GM10266 (cell line): ENCODE data around the gene DAZAP2.

Experiments
- DNase-seq: peaks from one replicate; pipeline ENCODE4 v3.0.0; 2012; ENCODE audit errors: extremely low spot score
- CTCF ChIP-seq: IDR thresholded peaks from 2 replicates; pipeline ENCODE4 v1.5.1; 2012; ENCODE audit warnings: mild to moderate bottlenecking, low read depth; ENCODE audit not compliant: control insufficient read depth, insufficient read depth; ENCODE audit errors: missing control alignments

DAZAP2 gene

GRCh38 chr12:51202718-51203117, 35.9 kb upstream of the DAZAP2 start:
- TF ChIP-seq CTCF = no peak
- no peak for DNase-seq

GRCh38 chr12:51205350-51205749, 33.3 kb upstream of the DAZAP2 start:
- TF ChIP-seq CTCF = no peak
- no peak for DNase-seq

- no peak for TF ChIP-seq CTCF
These were observed 30.5 kb upstream of the DAZAP2 start for GRCh38 chr12:51208016-51208660.

GRCh38 chr12:51209259-51209658, 29.4 kb upstream of the DAZAP2 start:
- no peak for DNase-seq
- TF ChIP-seq CTCF = no peak

More at GRCh38 chr12:51208016-51208660, 30.5 kb upstream of the DAZAP2 start:
- no peak for DNase-seq

GRCh38 chr12:51210690-51211395, 27.8 kb upstream of the DAZAP2 start:
- no peak for TF ChIP-seq CTCF
- no peak for DNase-seq

GRCh38 chr12:51214895-51215294, 23.7 kb upstream of the DAZAP2 start:
- DNase-seq = no peak
- no peak for TF ChIP-seq CTCF

GRCh38 chr12:51216642-51217041, 22.0 kb upstream of the DAZAP2 start:
- no peak for TF ChIP-seq CTCF
- no peak for DNase-seq
